Mucosa of descending colon (tissue), 3 donors: ENCODE data around the gene RAPGEF2. TPM values are rescaled to one million over a fixed set of nuclear protein-coding genes. Genes with fewer than 3 reads are reported as not detected.

ENCODE experiments used
- ATAC-seq: fragments of 200-7000 bp; cut with Tn5 transposase; one replicate; pipeline ENCODE4 v1.9.1; 2020; ENCODE audit warnings: mild to moderate bottlenecking, moderate library complexity
- DNase-seq, 3 donors: peaks; one replicate each; pipeline ENCODE4 v3.0.0-alpha.2; 2020
- H3K36me3 ChIP-seq: fragments of 200-600 bp; one replicate; pipeline ENCODE4 v1.8.0; 2021; ENCODE audit warnings: low read depth, mild to moderate bottlenecking
- H3K4me1 ChIP-seq: fragments of 200-600 bp; one replicate; pipeline ENCODE4 v1.8.0; 2021; ENCODE audit warnings: low read depth, mild to moderate bottlenecking
- H3K4me3 ChIP-seq: fragments of 200-600 bp; one replicate; pipeline ENCODE4 v1.8.0; 2021; ENCODE audit warnings: mild to moderate bottlenecking
- H3K9me3 ChIP-seq: fragments of 200-600 bp; one replicate; pipeline ENCODE4 v1.8.0; 2021; ENCODE audit warnings: mild to moderate bottlenecking
- CTCF ChIP-seq: fragments of 200-600 bp; IDR thresholded peaks from one replicate; pipeline ENCODE4 v1.8.0; 2022; ENCODE audit warnings: antibody characterized with exemption, mild to moderate bottlenecking
- intact Hi-C, 2 donors: fragments of 100-400 bp; cut with DNase I in 1 of 2; cut with micrococcal nuclease in 1 of 2; formaldehyde crosslinking; loops; one replicate each; pipeline versions ENCODE4 v1.11.0 to v1.11.1; 2022; cut with DNase I, micrococcal nuclease
- total RNA-seq, 3 donors: library from RNA; stranded (reverse); fragmentation: NEBNext Ultra II Directional in 2 of 3; extraction: Animal tissue kit (Norgen Biotek cat#: 25700) in 2 of 3; gene quantifications; one replicate each; pipeline versions ENCODE4 v1.2.1 to v1.2.4, GENCODE V29; 2021 to 2023
- donor health status: DM: no; HTN: no; CAD: no; lungs with moderate emphysema.
- donor health status: DM: no; HTN: no; CAD: no.
- donor health status: DM: no; HTN: yes; CAD: no.

The RAPGEF2 gene
- total RNA-seq, 3 donors from 2014 or later, result 42.8 to 68.2 (median 55.1) TPM

- ATAC-seq, result no peak
- no peaks in the 10 kb centered on the region for H3K4me1 ChIP-seq
- no peak for TF ChIP-seq CTCF
These were observed 43.6 kb downstream of the RAPGEF2 start for GRCh38 chr4:159146488-159146887.

GRCh38 chr4:159148441-159148840 lies 45.6 kb downstream of the RAPGEF2 start:
- no peaks in the 10 kb centered on the region for H3K4me1 ChIP-seq
- TF ChIP-seq CTCF, result no peak
- intact Hi-C loops, result no loop called here
- H3K9me3 ChIP-seq, result no peaks in the 10 kb centered on the region
- no peaks in the 10 kb centered on the region for H3K36me3 ChIP-seq
- H3K4me3 ChIP-seq, result no peak overlapping the region
- ATAC-seq (no peak), DNase-seq (no peak)

More at GRCh38 chr4:159146488-159146887, 43.6 kb downstream of the RAPGEF2 start:
- Histone ChIP-seq H3K36me3 (no peaks in the 10 kb centered on the region), H3K9me3 (no peaks in the 10 kb centered on the region), H3K4me3 (no peak overlapping the region)
- intact Hi-C loops, result no loop called here
- DNase-seq, result no peak

GRCh38 chr4:159149666-159150065 lies 46.8 kb downstream of the RAPGEF2 start:
- no peaks in the 10 kb centered on the region for H3K9me3 ChIP-seq
- no peak for TF ChIP-seq CTCF
- H3K36me3 ChIP-seq, result no peaks in the 10 kb centered on the region
- intact Hi-C loops, result no loop called here
- ATAC-seq, result no peak
- H3K4me3 ChIP-seq, result no peak overlapping the region
- H3K4me1 ChIP-seq, result no peaks in the 10 kb centered on the region
- no peak for DNase-seq

GRCh38 chr4:159150396-159150795 lies 47.5 kb downstream of the RAPGEF2 start:
- no peak for TF ChIP-seq CTCF
- no peaks in the 10 kb centered on the region for H3K4me1 ChIP-seq
- DNase-seq (no peak), ATAC-seq (no peak)
- H3K4me3 ChIP-seq, result no peak overlapping the region
- no peaks in the 10 kb centered on the region for H3K9me3 ChIP-seq
- intact Hi-C loops, result no loop called here
- no peaks in the 10 kb centered on the region for H3K36me3 ChIP-seq

- no peaks in the 10 kb centered on the region for H3K4me1 ChIP-seq
- intact Hi-C loops, result no loop called here
- H3K4me3 ChIP-seq, result no peak overlapping the region
- H3K36me3 ChIP-seq, result no peaks in the 10 kb centered on the region
- ATAC-seq (peak; percentile 22), DNase-seq (no peak)
- TF ChIP-seq CTCF, result no peak
- no peaks in the 10 kb centered on the region for H3K9me3 ChIP-seq
These were observed 48.0 kb downstream of the RAPGEF2 start for GRCh38 chr4:159150821-159151390.

- Histone ChIP-seq H3K4me1 (no peaks in the 10 kb centered on the region), H3K36me3 (no peaks in the 10 kb centered on the region), H3K4me3 (no peak overlapping the region), H3K9me3 (no peaks in the 10 kb centered on the region)
- no peak for TF ChIP-seq CTCF
- ATAC-seq (no peak), DNase-seq (no peak)
- intact Hi-C loops, result no loop called here
These were observed 48.8 kb downstream of the RAPGEF2 start for GRCh38 chr4:159151689-159152088.
